T-cell (primary cell): ENCODE data around the gene CTRB1. TPM values are rescaled to one million over a fixed set of nuclear protein-coding genes. Genes with fewer than 3 reads are reported as not detected.
"Not testable (repeated sequence)": the region's sequence is repeated elsewhere in the genome, so short reads cannot be mapped to it uniquely, and the experiment has no call there.

Source experiments
- ATAC-seq, 4 experiments: fragments of 200-7000 bp in 3 of 4; fragments of 150-1000 bp in 1 of 4; cut with Tn5 transposase; replicated peaks in 1 of 4; 1 replicate in 3 of 4; 2 replicates in 1 of 4; pipeline ENCODE4 v1.10.0; 2021; ENCODE audit warnings: moderate library complexity in 3 of 4, mild to moderate bottlenecking in 2 of 4, moderate number of reproducible peaks in 1 of 4
- CTCF ChIA-PET, 2 donors: fragments of 300-600 bp; sonication (Branson Sonifier 250); formaldehyde crosslinking; loops; one replicate each; lab custom pipeline; 2022; ENCODE audit warnings: antibody characterized with exemption in 2 of 2; lab: Charles Lee
- POLR2A ChIA-PET, 2 donors: fragments of 300-600 bp; sonication (Branson Sonifier 250); formaldehyde crosslinking; loops; one replicate each; lab custom pipeline; 2022; ENCODE audit warnings: antibody characterized with exemption in 2 of 2; lab: Charles Lee
- DNase-seq, 35 experiments: peaks; one replicate each; pipeline versions ENCODE4 v3.0.0 to v3.0.0-alpha.2; 2013 to 2023
- H3K27ac ChIP-seq: one replicate; pipeline ENCODE4 v1.5.1; 2013; ENCODE audit warnings: low read length
- H3K27me3 ChIP-seq, 2 experiments: replicated peaks in 1 of 2; 1 replicate in 1 of 2; 2 replicates in 1 of 2; pipeline versions ENCODE4 v1.6.1 to v1.7.0; 2013; ENCODE audit warnings: low read length in 1 of 2, mixed read lengths in 1 of 2; ENCODE audit not compliant: control insufficient read depth in 2 of 2, insufficient read depth in 2 of 2; ENCODE audit errors: extremely low read depth in 1 of 2
- H3K36me3 ChIP-seq, 2 donors: 1 replicate in 1 of 2; 2 replicates in 1 of 2; pipeline versions ENCODE4 v1.6.1 to v1.7.0; 2013; ENCODE audit warnings: low read length in 1 of 2; ENCODE audit not compliant: control insufficient read depth in 2 of 2, insufficient read depth in 1 of 2; ENCODE audit errors: extremely low read depth in 1 of 2
- H3K4me1 ChIP-seq, 2 experiments: 1 replicate in 1 of 2; 2 replicates in 1 of 2; pipeline versions ENCODE4 v1.6.1 to v1.7.0; 2013; ENCODE audit warnings: low read length in 2 of 2, mixed read lengths in 1 of 2; ENCODE audit not compliant: insufficient read depth in 2 of 2, control insufficient read depth in 1 of 2; ENCODE audit errors: extremely low read depth in 1 of 2
- H3K4me3 ChIP-seq, 2 donors: 1 replicate in 1 of 2; 2 replicates in 1 of 2; pipeline versions ENCODE4 v1.5.1 to v1.7.0; 2013; ENCODE audit warnings: mild to moderate bottlenecking in 2 of 2, low read length in 1 of 2, moderate library complexity in 1 of 2; ENCODE audit not compliant: control insufficient read depth in 1 of 2; ENCODE audit errors: extremely low read depth in 1 of 2
- H3K9me3 ChIP-seq: 2 replicates; pipeline ENCODE4 v1.7.0; 2013
- H3K27ac Mint-ChIP-seq, 2 donors: one replicate each; pipeline ENCODE4 v1.8.0; 2020 to 2021; ENCODE audit warnings: mild to moderate bottlenecking in 2 of 2, mixed read lengths in 2 of 2
- H3K27me3 Mint-ChIP-seq, 2 donors: one replicate each; pipeline ENCODE4 v1.8.0; 2021 to 2022; ENCODE audit warnings: mixed read lengths in 2 of 2
- H3K36me3 Mint-ChIP-seq: one replicate; pipeline ENCODE4 v1.8.0; 2021; ENCODE audit warnings: mixed read lengths
- H3K4me1 Mint-ChIP-seq, 3 donors: one replicate each; pipeline ENCODE4 v1.8.0; 2020 to 2022; ENCODE audit warnings: mixed read lengths in 3 of 3, mild to moderate bottlenecking in 1 of 3
- H3K4me3 Mint-ChIP-seq, 3 donors: one replicate each; pipeline ENCODE4 v1.8.0; 2020 to 2022; ENCODE audit warnings: mild to moderate bottlenecking in 3 of 3, mixed read lengths in 3 of 3, moderate library complexity in 3 of 3
- H3K9me3 Mint-ChIP-seq, 3 donors: one replicate each; pipeline ENCODE4 v1.8.0; 2020 to 2022; ENCODE audit warnings: mixed read lengths in 3 of 3
- WGBS: methylation state at CpG from one replicate; pipeline ENCODE4 v1.1.5; 2013; ENCODE audit warnings: missing lambda C conversion rate; ENCODE audit not compliant: insufficient coverage; 5-methylcytosine and 5-hydroxymethylcytosine counted together
- total RNA-seq, 35 experiments: library from RNA in 6 of 35; stranded (reverse) in 6 of 35; fragments of 120-200 nt in 1 of 35; gene quantifications; one replicate each; pipeline versions ENCODE4 v1.2.1 to v1.2.4 and lab custom pipeline; 2013 to 2026

CTRB1 gene
- total RNA-seq, 5 donors from 2014 or later (not counting 1 experiment from before 2014, with no cell fraction given) = 6.1 to 8.3 (median 7.9) TPM; not detected in 2

GRCh38 chr16:75206749-75207451 lies 11.9 kb upstream of the CTRB1 start, which contains the start of gene CTRB2:
CTRB2 (minus strand) TSS chr16:75207161; CDS start chr16:75207141, 20 bp downstream.
- DNase-seq (no peak), ATAC-seq (no peak)
- Histone ChIP-seq H3K9me3 (no peaks in the 10 kb centered on the region), H3K4me3 (no peak within 1 kb of the TSS), H3K36me3 (no peaks in the 10 kb centered on the region), H3K27ac (no peak within 1 kb of the TSS), H3K4me1 (peaks cover 0 to 3% of the 10 kb centered on the region in 2 experiments), H3K27me3 (peaks cover 0 to under 1% of the 10 kb centered on the region in 2 experiments)
- POLR2A ChIA-PET = no interaction called here
- Mint-ChIP-seq H3K27me3 (no peaks in the 10 kb centered on the region), H3K4me3 (no peak within 1 kb of the TSS), H3K27ac (no peak within 1 kb of the TSS), H3K4me1 (peaks cover 2 to 4% (median 2%) of the 10 kb centered on the region in 3 donors), H3K36me3 (no peaks in the 10 kb centered on the region), H3K9me3 (no peaks in the 10 kb centered on the region)
- CTCF ChIA-PET = no interaction called here
- 87% methylated on average over 19 of the region's 24 CpGs for WGBS

GRCh38 chr16:75207831-75208230 lies 11.0 kb upstream of the CTRB1 start:
- no peak for ATAC-seq
- Mint-ChIP-seq H3K36me3 (no peaks in the 10 kb centered on the region), H3K27me3 (no peaks in the 10 kb centered on the region), H3K4me3 (no peak overlapping the region), H3K9me3 (no peaks in the 10 kb centered on the region), H3K27ac (no peak overlapping the region), H3K4me1 (no peaks in the 10 kb centered on the region)
- no peaks in the 10 kb centered on the region for H3K4me1 ChIP-seq
- 77% methylated on average over 11 of the region's 11 CpGs for WGBS
- DNase-seq = no peak
- H3K4me3 ChIP-seq = no peak overlapping the region
- POLR2A ChIA-PET = no interaction called here
- H3K27me3 ChIP-seq = peaks cover 0 to 4% of the 10 kb centered on the region in 2 experiments
- H3K27ac ChIP-seq = no peak overlapping the region
- CTCF ChIA-PET = interaction anchor here in 1 of 2 donors (0.5 kb wide), 1 partner anchor 310 kb away, joined by 4 read pairs; no protein-coding TSS in a partner anchor
- H3K9me3 ChIP-seq = no peaks in the 10 kb centered on the region
- no peaks in the 10 kb centered on the region for H3K36me3 ChIP-seq

GRCh38 chr16:75208242-75208825 lies 10.5 kb upstream of the CTRB1 start:
- ATAC-seq (no peak), DNase-seq (no peak)
- Mint-ChIP-seq H3K27me3 (peaks cover 0 to 1% of the 10 kb centered on the region in 2 donors), H3K4me1 (no peaks in the 10 kb centered on the region), H3K9me3 (no peaks in the 10 kb centered on the region), H3K27ac (no peak overlapping the region), H3K4me3 (no peak overlapping the region), H3K36me3 (no peaks in the 10 kb centered on the region)
- WGBS = 75% methylated on average over 10 of the region's 13 CpGs
- Histone ChIP-seq H3K9me3 (no peaks in the 10 kb centered on the region), H3K27ac (no peak overlapping the region), H3K4me3 (no peak overlapping the region), H3K36me3 (no peaks in the 10 kb centered on the region), H3K27me3 (peaks cover 0 to 4% of the 10 kb centered on the region in 2 experiments), H3K4me1 (no peaks in the 10 kb centered on the region)
- ChIA-PET POLR2A (interaction anchor here in 1 of 2 donors (0.5 kb wide), 1 partner anchor 1885 kb away, joined by 6 read pairs; no protein-coding TSS in a partner anchor), CTCF (interaction anchor here in 1 of 2 donors (0.5 kb wide), 1 partner anchor 309 kb away, joined by 4 read pairs; no protein-coding TSS in a partner anchor)

GRCh38 chr16:75208861-75209505 lies 9.8 kb upstream of the CTRB1 start:
- CTCF ChIA-PET = no interaction called here
- DNase-seq (no peak), ATAC-seq (no peak)
- Mint-ChIP-seq H3K4me3 (no peak overlapping the region), H3K36me3 (no peaks in the 10 kb centered on the region), H3K27me3 (peaks cover 0 to 1% of the 10 kb centered on the region in 2 donors), H3K9me3 (no peaks in the 10 kb centered on the region), H3K27ac (no peak overlapping the region), H3K4me1 (no peaks in the 10 kb centered on the region)
- H3K27ac ChIP-seq = no peak overlapping the region
- H3K36me3 ChIP-seq = no peaks in the 10 kb centered on the region
- no peak overlapping the region for H3K4me3 ChIP-seq
- peaks cover 0 to 4% of the 10 kb centered on the region in 2 experiments for H3K27me3 ChIP-seq
- POLR2A ChIA-PET = no interaction called here
- H3K9me3 ChIP-seq = no peaks in the 10 kb centered on the region
- H3K4me1 ChIP-seq = no peaks in the 10 kb centered on the region
- 74% methylated on average over 21 of the region's 27 CpGs for WGBS

- H3K4me1 Mint-ChIP-seq, ATAC-seq, CTCF ChIA-PET, POLR2A ChIA-PET, H3K4me3 Mint-ChIP-seq, H3K27ac Mint-ChIP-seq, H3K4me3 ChIP-seq, H3K27me3 ChIP-seq, H3K4me1 ChIP-seq, H3K36me3 Mint-ChIP-seq, H3K27ac ChIP-seq, H3K27me3 Mint-ChIP-seq, H3K36me3 ChIP-seq, H3K9me3 ChIP-seq, H3K9me3 Mint-ChIP-seq, DNase-seq: not testable (repeated sequence)
- 75% methylated on average over 1 of the region's 7 CpGs for WGBS
Measured at GRCh38 chr16:75209514-75209913, 9.3 kb upstream of the CTRB1 start.

GRCh38 chr16:75209944-75210343 lies 8.8 kb upstream of the CTRB1 start:
- Mint-ChIP-seq H3K36me3 (no peaks in the 10 kb centered on the region), H3K27ac (no peak overlapping the region), H3K4me1 (no peaks in the 10 kb centered on the region), H3K27me3 (peaks cover 0 to 1% of the 10 kb centered on the region in 2 donors), H3K4me3 (no peak overlapping the region), H3K9me3 (no peaks in the 10 kb centered on the region)
- Histone ChIP-seq H3K27me3 (peaks cover 0 to 4% of the 10 kb centered on the region in 2 experiments), H3K4me3 (no peak overlapping the region), H3K36me3 (no peaks in the 10 kb centered on the region), H3K27ac (no peak overlapping the region), H3K9me3 (no peaks in the 10 kb centered on the region), H3K4me1 (no peaks in the 10 kb centered on the region)
- ATAC-seq (no peak), DNase-seq (no peak)
- ChIA-PET POLR2A (no interaction called here), CTCF (interaction anchor here in 1 of 2 donors (0.6 kb wide), 1 partner anchor 243 kb away, joined by 3 read pairs; no protein-coding TSS in a partner anchor)
- no CpG with 5 or more reads among the region's 5 CpGs for WGBS
